HepG2 (cell line): ENCODE results near the gene ANKRD53. TPM values are rescaled to one million over a fixed set of nuclear protein-coding genes. Genes with fewer than 3 reads are reported as not detected.

Source experiments
- ARNT2 ChIP-seq: sonication (generic); formaldehyde crosslinking; IDR thresholded peaks from 2 replicates; pipeline ENCODE4 v1.8.0; 2022; ENCODE audit warnings: mild to moderate bottlenecking, low read depth, missing genetic modification reagents, moderate library complexity
- BRD4 ChIP-seq: sonication (generic); formaldehyde crosslinking; IDR thresholded peaks from 2 replicates; pipeline ENCODE4 v1.4.0; 2020; ENCODE audit warnings: missing genetic modification reagents
- CEBPB ChIP-seq: IDR thresholded peaks from 2 replicates; pipeline ENCODE4 v1.6.1; 2011; ENCODE audit warnings: low read depth, low read length, improper control_type of control experiment, borderline replicate concordance
- CREB3 ChIP-seq: sonication (generic); formaldehyde crosslinking; IDR thresholded peaks from 2 replicates; pipeline ENCODE4 v1.5.0; 2020; ENCODE audit warnings: missing genetic modification reagents
- HDAC2 ChIP-seq: sonication (generic); formaldehyde crosslinking; IDR thresholded peaks from 2 replicates; pipeline ENCODE4 v1.4.0; 2020; ENCODE audit warnings: missing genetic modification reagents
- NFKBIZ ChIP-seq: IDR thresholded peaks from 2 replicates; pipeline ENCODE4 v1.6.1; 2018; ENCODE audit warnings: missing genetic modification reagents, missing compliant biosample characterization
- PHB2 ChIP-seq: fragments of 450-650 bp; IDR thresholded peaks from 2 replicates; pipeline ENCODE4 v1.6.1; 2018; ENCODE audit not compliant: partially characterized antibody
- RBFOX2 ChIP-seq: fragments of 200-400 bp; formaldehyde crosslinking; IDR thresholded peaks from 2 replicates; pipeline ENCODE4 v1.6.1; 2017; ENCODE audit warnings: low read depth, mild to moderate bottlenecking, low read length
- RFXAP ChIP-seq: sonication (generic); formaldehyde crosslinking; IDR thresholded peaks from 2 replicates; pipeline ENCODE4 v1.4.0; 2020; ENCODE audit warnings: missing genetic modification reagents, borderline replicate concordance
- THAP8 ChIP-seq: sonication (generic); formaldehyde crosslinking; IDR thresholded peaks from 2 replicates; pipeline ENCODE4 v1.5.1; 2020; ENCODE audit warnings: missing genetic modification reagents, mild to moderate bottlenecking, borderline replicate concordance
- USF2 ChIP-seq, 2 experiments: sonication (generic) in 1 of 2; formaldehyde crosslinking in 1 of 2; IDR thresholded peaks; 2 replicates each; pipeline versions ENCODE4 v1.5.1 to v1.6.1; 2011 to 2020; ENCODE audit warnings: borderline replicate concordance in 1 of 2, low read depth in 1 of 2, low read length in 1 of 2, mild to moderate bottlenecking in 1 of 2, missing genetic modification reagents in 1 of 2, moderate library complexity in 1 of 2
- ZIK1 ChIP-seq: sonication (generic); formaldehyde crosslinking; IDR thresholded peaks from 2 replicates; pipeline ENCODE4 v1.5.0; 2020; ENCODE audit warnings: mild to moderate bottlenecking, low read depth, missing genetic modification reagents, borderline replicate concordance
- ZNF138 ChIP-seq: sonication (generic); formaldehyde crosslinking; IDR thresholded peaks from 2 replicates; pipeline ENCODE4 v1.5.0; 2020; ENCODE audit warnings: mild to moderate bottlenecking, low read depth, missing genetic modification reagents
- ZNF318 ChIP-seq: sonication (generic); formaldehyde crosslinking; IDR thresholded peaks from 2 replicates; pipeline ENCODE4 v1.4.0; 2020; ENCODE audit warnings: mild to moderate bottlenecking, missing genetic modification reagents
- ZNF563 ChIP-seq: sonication (generic); formaldehyde crosslinking; IDR thresholded peaks from 2 replicates; pipeline ENCODE4 v1.8.0; 2022; ENCODE audit warnings: mild to moderate bottlenecking, moderate library complexity, missing genetic modification reagents
- ZNF7 ChIP-seq: IDR thresholded peaks from 2 replicates; pipeline ENCODE4 v1.6.1; 2016; ENCODE audit warnings: missing biosample characterization, missing genetic modification reagents
- ZNF83 ChIP-seq: sonication (generic); formaldehyde crosslinking; IDR thresholded peaks from 2 replicates; pipeline ENCODE4 v1.4.0; 2020; ENCODE audit warnings: missing genetic modification reagents, mild to moderate bottlenecking, borderline replicate concordance
- polyA plus RNA-seq, 8 experiments: library from polyadenylated mRNA; depleted of rRNA in 3 of 8; stranded (reverse) in 7 of 8; unstranded in 1 of 8; fragments of >200 nt; fragmentation: Illumina TruSeq in 4 of 8; extraction: Trizol in 4 of 8; gene quantifications; 2 replicates each; pipeline versions ENCODE4 v1.2.1 to v1.2.3, GENCODE V29; 2011 to 2016; ENCODE audit warnings: low read depth in 4 of 8, missing spikeins in 1 of 8, mixed read lengths in 1 of 8; ENCODE audit not compliant: insufficient read depth in 1 of 8
- total RNA-seq, 5 experiments: library from RNA; depleted of rRNA; stranded (reverse); fragments of >200 nt; fragmentation: Illumina TruSeq; extraction: Trizol; gene quantifications; 2 replicates each; pipeline ENCODE4 v1.2.3, GENCODE V29; 2016; ENCODE audit warnings: low read depth in 1 of 5

ANKRD53 gene
- total and polyA plus RNA-seq, 2 of the 13 experiments (the other 11 are each of a cell fraction or from before 2014, with no cell fraction given): 0.15 TPM; not detected in 1

GRCh38 chr2:70994699-70995425 is 16.4 kb downstream of the ANKRD53 start, which contains the start of gene TEX261 (continued):
- TF ChIP-seq ZNF318 (CRISPR knock-in tag) (no peak), ARNT2 (CRISPR knock-in tag) (peak; percentile 95), THAP8 (CRISPR knock-in tag) (peak; percentile 77; the same call in 1 of the 2 replicates), ZNF138 (CRISPR knock-in tag) (no peak), ZNF563 (peak; percentile 38), RFXAP (CRISPR knock-in tag) (peak; percentile 32; the same call in 1 of the 2 replicates), CEBPB (no peak), BRD4 (peak; percentile 21; the same call in 1 of the 2 replicates), RBFOX2 (peak; percentile 74), HDAC2 (CRISPR knock-in tag) (peak; percentile 41), NFKBIZ (CRISPR knock-in tag) (no peak), USF2 (IDR thresholded peaks at IDR 0.05; ENCODE audit: low read depth, low read length) (no peak), USF2 (CRISPR knock-in tag; IDR thresholded peaks at IDR 0.05; ENCODE audit: borderline replicate concordance) (no peak), ZNF83 (CRISPR knock-in tag) (peak; percentile 83; the same call in 1 of the 2 replicates), ZNF7 (CRISPR knock-in tag) (no peak), ZIK1 (no peak; the same call in 1 of the 2 replicates), CREB3 (CRISPR knock-in tag) (no peak), PHB2 (no peak)
